OCI-LY1 (cell line): ENCODE results near the gene SPIRE2.

Experiments
- H2AFZ ChIP-seq: fragments of 200-600 bp; sonication (generic), shearing (Covaris generic); 2 replicates; pipeline ENCODE4 v1.6.0; 2014; ENCODE audit warnings: antibody characterized with exemption, mild to moderate bottlenecking, low read length
- H3F3A ChIP-seq: fragments of 200-600 bp; sonication (generic), shearing (Covaris generic); 2 replicates; pipeline ENCODE4 v1.6.0; 2014; ENCODE audit warnings: mild to moderate bottlenecking, antibody characterized with exemption, low read length, moderate library complexity; ENCODE audit not compliant: insufficient read depth
- H3K27ac ChIP-seq: fragments of 200-600 bp; sonication (generic); 2 replicates; pipeline ENCODE4 v1.5.1; 2014; ENCODE audit warnings: low read length, mixed run types, mild to moderate bottlenecking, low read depth; ENCODE audit not compliant: poor library complexity, severe bottlenecking
- H3K27me3 ChIP-seq: fragments of 200-600 bp; sonication (generic); 2 replicates; pipeline ENCODE4 v1.6.0; 2014; ENCODE audit warnings: antibody characterized with exemption, mild to moderate bottlenecking, low read length, moderate library complexity; ENCODE audit not compliant: insufficient read depth
- H3K36me3 ChIP-seq: fragments of 200-600 bp; sonication (generic); 2 replicates; pipeline ENCODE4 v1.6.1; 2014; ENCODE audit warnings: mild to moderate bottlenecking, antibody characterized with exemption, low read length, moderate library complexity, mixed read lengths; ENCODE audit not compliant: insufficient read depth
- H3K4me1 ChIP-seq: fragments of 200-600 bp; sonication (generic); 2 replicates; pipeline ENCODE4 v1.5.1; 2014; ENCODE audit warnings: mild to moderate bottlenecking, low read length, moderate library complexity; ENCODE audit not compliant: insufficient read depth, severe bottlenecking
- H3K4me2 ChIP-seq: fragments of 200-600 bp; sonication (generic), shearing (Covaris generic); 2 replicates; pipeline ENCODE4 v1.6.1; 2014; ENCODE audit warnings: low read length
- H3K4me3 ChIP-seq: fragments of 200-600 bp; sonication (generic); 2 replicates; pipeline ENCODE4 v1.5.1; 2014; ENCODE audit warnings: low read length, low read depth, mild to moderate bottlenecking, mixed read lengths; ENCODE audit not compliant: poor library complexity, severe bottlenecking
- H3K79me2 ChIP-seq: fragments of 200-600 bp; shearing (Covaris generic); 2 replicates; pipeline ENCODE4 v1.6.1; 2016; ENCODE audit warnings: mixed run types, low read length, mixed read lengths; ENCODE audit not compliant: insufficient read depth
- H3K9ac ChIP-seq: fragments of 200-600 bp; sonication (generic), shearing (Covaris generic); 2 replicates; pipeline ENCODE4 v1.6.1; 2014; ENCODE audit warnings: mild to moderate bottlenecking, low read length, mixed read lengths
- H3K9me2 ChIP-seq: fragments of 200-600 bp; sonication (generic), shearing (Covaris generic); 2 replicates; pipeline ENCODE4 v1.6.1; 2014; ENCODE audit warnings: low read depth, mild to moderate bottlenecking, low read length, mixed read lengths
- H3K9me3 ChIP-seq: fragments of 200-600 bp; shearing (Covaris generic); 2 replicates; pipeline ENCODE4 v1.6.1; 2014; ENCODE audit warnings: low read length, mixed read lengths
- H4K20me1 ChIP-seq: fragments of 200-600 bp; sonication (generic), shearing (Covaris generic); 2 replicates; pipeline ENCODE4 v1.6.0; 2016; ENCODE audit warnings: mild to moderate bottlenecking, low read length; ENCODE audit not compliant: insufficient read depth
- EZH2 ChIP-seq: fragments of 200-600 bp; sonication (generic), shearing (Covaris generic); IDR thresholded peaks from 2 replicates; pipeline ENCODE4 v1.8.0; 2017; ENCODE audit warnings: borderline replicate concordance, mixed run types, mild to moderate bottlenecking, antibody characterized with exemption, low read length, moderate library complexity, mixed read lengths
- TF ChIP-seq, protein P1 (sequence below): fragments of 200-600 bp; sonication (generic), shearing (Covaris generic); IDR thresholded peaks from 2 replicates; pipeline ENCODE4 v1.5.1; 2017; ENCODE audit warnings: mild to moderate bottlenecking, antibody characterized with exemption, low read length, moderate library complexity, mixed read lengths

Gene SPIRE2

DNA sequence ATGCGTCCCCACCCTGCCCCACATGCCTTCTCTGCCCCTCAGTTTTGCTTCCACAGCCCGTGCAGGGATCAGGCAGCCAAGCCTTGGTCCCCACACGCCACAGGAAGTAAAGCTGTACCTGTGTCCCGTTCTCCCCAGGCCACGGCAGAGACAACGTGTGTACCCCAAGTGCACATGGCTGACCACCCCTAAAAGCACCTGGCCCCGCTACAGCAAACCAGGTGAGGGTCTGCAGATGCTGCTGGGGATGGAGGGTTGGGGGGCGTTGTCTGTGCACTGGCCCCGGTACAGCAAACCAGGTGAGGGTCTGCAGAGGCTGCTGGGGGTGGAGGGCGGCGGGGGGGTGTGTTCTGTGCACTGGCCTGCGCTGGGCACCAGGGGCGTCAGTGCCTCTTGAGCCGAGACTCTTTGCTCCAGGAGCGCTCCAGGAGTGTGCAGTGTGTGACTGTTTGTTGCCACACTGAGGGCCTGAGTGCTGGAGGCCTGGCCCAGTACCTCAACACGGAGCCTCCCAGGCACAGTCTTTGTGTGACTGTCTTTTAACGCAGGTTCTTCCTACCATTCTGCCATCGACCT lies 63.9 kb downstream of the SPIRE2 start:
- H2AFZ ChIP-seq = no peak overlapping the region
- H3K4me2 ChIP-seq = no peak overlapping the region
- H3K9me3 ChIP-seq = no peaks in the 10 kb centered on the region
- no peak for TF ChIP-seq EZH2
- TF ChIP-seq, protein P1, sequence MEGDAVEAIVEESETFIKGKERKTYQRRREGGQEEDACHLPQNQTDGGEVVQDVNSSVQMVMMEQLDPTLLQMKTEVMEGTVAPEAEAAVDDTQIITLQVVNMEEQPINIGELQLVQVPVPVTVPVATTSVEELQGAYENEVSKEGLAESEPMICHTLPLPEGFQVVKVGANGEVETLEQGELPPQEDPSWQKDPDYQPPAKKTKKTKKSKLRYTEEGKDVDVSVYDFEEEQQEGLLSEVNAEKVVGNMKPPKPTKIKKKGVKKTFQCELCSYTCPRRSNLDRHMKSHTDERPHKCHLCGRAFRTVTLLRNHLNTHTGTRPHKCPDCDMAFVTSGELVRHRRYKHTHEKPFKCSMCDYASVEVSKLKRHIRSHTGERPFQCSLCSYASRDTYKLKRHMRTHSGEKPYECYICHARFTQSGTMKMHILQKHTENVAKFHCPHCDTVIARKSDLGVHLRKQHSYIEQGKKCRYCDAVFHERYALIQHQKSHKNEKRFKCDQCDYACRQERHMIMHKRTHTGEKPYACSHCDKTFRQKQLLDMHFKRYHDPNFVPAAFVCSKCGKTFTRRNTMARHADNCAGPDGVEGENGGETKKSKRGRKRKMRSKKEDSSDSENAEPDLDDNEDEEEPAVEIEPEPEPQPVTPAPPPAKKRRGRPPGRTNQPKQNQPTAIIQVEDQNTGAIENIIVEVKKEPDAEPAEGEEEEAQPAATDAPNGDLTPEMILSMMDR = no peak
- no peak overlapping the region for H3K4me3 ChIP-seq
- no peaks in the 10 kb centered on the region for H3K79me2 ChIP-seq
- peaks cover 85% of the 10 kb centered on the region for H3K36me3 ChIP-seq
- no peaks in the 10 kb centered on the region for H3K4me1 ChIP-seq
- no peaks in the 10 kb centered on the region for H3K27me3 ChIP-seq
- H3K9me2 ChIP-seq = no peaks in the 10 kb centered on the region
- no peak overlapping the region for H3K27ac ChIP-seq
- no peak overlapping the region for H3K9ac ChIP-seq
- no peaks in the 10 kb centered on the region for H3F3A ChIP-seq
- H4K20me1 ChIP-seq = no peaks in the 10 kb centered on the region

- Histone ChIP-seq H3K79me2 (no peaks in the 10 kb centered on the region), H3K4me3 (no peak overlapping the region), H3K9ac (no peak overlapping the region), H4K20me1 (no peaks in the 10 kb centered on the region), H3K9me2 (no peaks in the 10 kb centered on the region), H3K4me2 (no peak overlapping the region), H3K27ac (no peak overlapping the region), H3K27me3 (no peaks in the 10 kb centered on the region), H3K9me3 (no peaks in the 10 kb centered on the region), H2AFZ (no peak overlapping the region), H3F3A (no peaks in the 10 kb centered on the region), H3K36me3 (peaks cover 85% of the 10 kb centered on the region), H3K4me1 (no peaks in the 10 kb centered on the region)
- TF ChIP-seq EZH2 = no peak
- TF ChIP-seq, protein P1 = no peak
These were observed 64.4 kb downstream of the SPIRE2 start for GRCh38 chr16:89892635-89893034.

GRCh38 chr16:89893642-89894548 lies 65.6 kb downstream of the SPIRE2 start:
- H3K27me3 ChIP-seq = no peaks in the 10 kb centered on the region
- H3K9me3 ChIP-seq = no peaks in the 10 kb centered on the region
- no peak overlapping the region for H3K9ac ChIP-seq
- peaks cover 89% of the 10 kb centered on the region for H3K36me3 ChIP-seq
- H3K4me2 ChIP-seq = no peak overlapping the region
- H3K4me1 ChIP-seq = no peaks in the 10 kb centered on the region
- H3F3A ChIP-seq = no peaks in the 10 kb centered on the region
- no peak overlapping the region for H3K27ac ChIP-seq
- TF ChIP-seq EZH2 = no peak
- TF ChIP-seq, protein P1 = no peak
- no peaks in the 10 kb centered on the region for H3K9me2 ChIP-seq
- H3K4me3 ChIP-seq = no peak overlapping the region
- H2AFZ ChIP-seq = no peak overlapping the region
- no peaks in the 10 kb centered on the region for H3K79me2 ChIP-seq
- no peaks in the 10 kb centered on the region for H4K20me1 ChIP-seq
